Activated CD4-positive, alpha-beta T cell treated with anti-CD3 and anti-CD28 coated beads for 1 hour (primary cell): ENCODE results near the gene NECTIN2.
"Not testable (repeated sequence)": the region's sequence is repeated elsewhere in the genome, so short reads cannot be mapped to it uniquely, and the experiment has no call there.

Experiments used
- DNase-seq: peaks from one replicate; pipeline ENCODE4 v3.0.0-alpha.2; 2020

Gene NECTIN2

GRCh38 chr19:44887648-44888047, 41.6 kb downstream of the NECTIN2 start:
- DNase-seq, result no peak

- not testable (repeated sequence) for DNase-seq
Measured at GRCh38 chr19:44888335-44888734, 42.2 kb downstream of the NECTIN2 start.

GRCh38 chr19:44889830-44890365, 43.8 kb downstream of the NECTIN2 start:
- no peak for DNase-seq

GRCh38 chr19:44890366-44891015, 44.4 kb downstream of the NECTIN2 start:
- peak; percentile 100 for DNase-seq

GRCh38 chr19:44891016-44891882, 45.2 kb downstream of the NECTIN2 start, which contains the start of gene TOMM40:
TSS of gene TOMM40 (plus strand) at chr19:44891254. CDS start at chr19:44891416, 162 bp downstream.
- DNase-seq, result no peak

GRCh38 chr19:44892932-44893331, 46.8 kb downstream of the NECTIN2 start:
- no peak for DNase-seq

GRCh38 chr19:44893332-44894051, 47.4 kb downstream of the NECTIN2 start:
- no peak for DNase-seq

GRCh38 chr19:44894052-44894400, 47.9 kb downstream of the NECTIN2 start:
- DNase-seq, result no peak

- DNase-seq, result no peak
Measured at GRCh38 chr19:44894946-44895345, 48.8 kb downstream of the NECTIN2 start.

- DNase-seq, result no peak
Measured at GRCh38 chr19:44897835-44898234, 51.7 kb downstream of the NECTIN2 start.

- DNase-seq, result no peak
Measured at GRCh38 chr19:44900328-44901244, 54.5 kb downstream of the NECTIN2 start.

- no peak for DNase-seq
Measured at GRCh38 chr19:44903216-44903601, 57.1 kb downstream of the NECTIN2 start.

- peak; percentile 62 for DNase-seq
Measured at GRCh38 chr19:44903602-44904425, 57.7 kb downstream of the NECTIN2 start.

GRCh38 chr19:44904426-44904994, 58.4 kb downstream of the NECTIN2 start:
- DNase-seq, result no peak

GRCh38 chr19:44905437-44906160, 59.5 kb downstream of the NECTIN2 start, which contains the start of gene APOE:
TSS of gene APOE (plus strand) at chr19:44905796. CDS start at chr19:44906625, 829 bp downstream.
- DNase-seq, result no peak

- DNase-seq, result no peak
Measured at GRCh38 chr19:44907613-44908012, 61.5 kb downstream of the NECTIN2 start.

GRCh38 chr19:44908074-44908835, 62.2 kb downstream of the NECTIN2 start:
- DNase-seq, result no peak

GRCh38 chr19:44908836-44909261, 62.8 kb downstream of the NECTIN2 start:
- no peak for DNase-seq

- no peak for DNase-seq
Measured at GRCh38 chr19:44909775-44910174, 63.7 kb downstream of the NECTIN2 start.
